ENCODE results near the gene QPCTL. TPM values are rescaled to one million over a fixed set of nuclear protein-coding genes. Genes with fewer than 3 reads are reported as not detected.

Gene QPCTL
- 7.8 and 9.0 TPM in 2 replicates for total RNA-seq

DNA sequence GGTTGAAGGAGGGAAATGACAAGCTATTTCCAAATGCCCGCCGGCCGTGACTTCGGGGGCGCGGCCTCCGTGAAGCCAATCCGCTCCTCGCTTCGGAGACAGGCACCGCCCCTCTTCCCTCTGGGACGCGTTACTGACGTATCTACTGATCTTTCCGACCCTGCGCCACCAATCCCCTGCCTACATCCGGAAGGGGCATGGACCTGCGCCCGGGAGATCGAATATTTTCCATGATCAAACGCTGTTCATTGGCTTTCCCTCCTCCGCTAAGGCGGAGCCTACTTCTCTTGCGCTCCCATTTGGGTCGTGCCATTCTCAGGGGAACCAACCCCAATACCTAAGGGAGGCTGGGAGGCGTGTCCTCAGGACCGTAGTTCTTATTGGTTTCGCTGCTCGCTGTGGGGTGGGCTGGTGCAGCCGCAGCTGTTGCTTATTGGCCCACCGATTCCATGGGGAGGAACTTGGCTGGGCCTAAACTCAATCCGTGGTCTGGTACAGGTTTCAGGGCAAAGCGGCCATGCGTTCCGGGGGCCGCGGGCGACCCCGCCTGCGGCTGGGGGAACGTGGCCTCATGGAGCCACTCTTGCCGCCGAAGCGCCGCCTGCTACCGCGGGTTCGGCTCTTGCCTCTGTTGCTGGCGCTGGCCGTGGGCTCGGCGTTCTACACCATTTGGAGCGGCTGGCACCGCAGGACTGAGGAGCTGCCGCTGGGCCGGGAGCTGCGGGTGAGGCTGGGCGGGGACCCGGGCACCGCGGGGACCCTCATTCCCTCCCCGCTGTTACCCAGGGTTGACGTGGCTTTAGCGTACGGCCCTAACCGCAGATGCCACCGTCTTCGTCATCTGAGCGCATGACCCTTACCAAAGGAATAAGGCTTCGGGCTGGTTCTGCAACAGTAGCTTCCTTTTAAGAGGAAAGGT is at the start of gene QPCTL:
QPCTL (plus strand) TSS at position 480 of the 919 bp plus-strand sequence; CDS start at position 518, 38 bp downstream.

GRCh38 chr19:45667620-45668341 is 24.7 kb upstream of the QPCTL start, which contains the start of gene GIPR:
Gene GIPR, plus strand, starts transcription at chr19:45668221. Its CDS starts 1,300 bp downstream, at chr19:45669521.

DNA sequence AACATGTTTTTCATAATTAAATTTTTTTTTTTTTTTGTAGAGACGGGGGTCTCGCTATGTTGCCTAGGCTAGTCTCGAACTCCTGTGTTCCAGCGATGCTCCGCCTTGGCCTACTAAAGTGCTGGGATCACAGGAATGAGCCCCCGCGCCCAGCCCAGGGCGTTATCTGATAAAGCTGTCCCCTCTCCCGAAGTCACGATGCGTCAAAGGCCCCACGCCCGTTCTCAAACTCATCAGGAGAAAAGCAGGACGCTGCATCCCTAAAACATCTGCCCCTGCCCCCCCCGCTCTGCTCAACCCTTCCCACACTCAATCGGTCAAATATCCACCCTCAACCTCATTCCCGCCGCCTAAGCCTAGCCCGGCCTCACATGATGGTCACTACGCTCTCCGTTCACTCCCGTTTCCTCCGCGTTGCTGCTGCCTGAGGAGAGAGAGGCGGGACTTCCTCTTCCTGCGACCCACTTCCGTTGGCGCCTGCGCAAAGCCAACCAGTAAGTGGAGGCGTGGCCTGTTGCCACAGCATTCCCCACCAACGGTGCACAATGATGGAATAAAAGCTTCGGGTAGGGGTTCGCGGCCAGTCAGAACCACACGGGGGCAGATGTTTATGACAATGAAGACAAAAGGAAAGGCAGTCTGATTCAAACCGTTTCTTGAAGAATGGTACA is 815 bp upstream of the QPCTL start, which contains the start of gene SNRPD2:
SNRPD2 (minus strand) TSS at position 438 of the 671 bp plus-strand sequence; CDS start at position 373, 65 bp downstream.

GRCh38 chr19:45730368-45731288 is 38.2 kb downstream of the QPCTL start, which contains the start of gene FBXO46:
Gene FBXO46, minus strand, starts transcription at chr19:45730896. Its CDS starts 17,401 bp downstream, at chr19:45713495.

DNA sequence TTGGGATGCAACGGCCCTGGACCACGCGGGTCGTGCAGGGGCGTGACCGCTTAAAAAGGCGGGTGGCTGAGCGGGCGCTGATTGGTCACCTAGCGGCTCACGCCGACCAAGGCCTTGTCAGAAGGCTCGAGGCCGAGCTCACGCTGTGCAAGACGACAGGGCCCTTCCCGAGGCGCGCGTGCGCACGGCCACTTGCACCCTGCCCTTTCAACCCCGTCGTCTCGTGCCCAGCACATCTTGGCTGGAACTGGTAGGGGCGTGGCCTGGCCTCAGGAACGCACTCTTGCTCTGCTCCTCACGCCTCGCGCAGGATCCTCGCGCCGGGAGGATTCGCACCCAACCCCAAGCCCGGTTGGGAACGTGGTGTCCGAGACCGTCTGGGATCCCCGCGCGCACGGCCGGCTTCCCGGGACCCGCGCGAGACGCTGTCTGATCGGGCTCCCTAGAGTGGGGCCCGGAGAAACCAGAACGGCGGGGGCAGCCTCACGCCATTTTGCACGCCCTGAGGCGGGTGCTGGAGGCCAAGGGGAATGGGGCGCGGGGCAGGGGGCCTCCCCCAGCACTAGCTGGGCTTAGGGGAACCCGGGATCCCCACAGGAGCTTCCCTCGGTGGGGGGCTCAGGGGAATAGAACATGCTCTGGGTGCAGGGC is 40.8 kb downstream of the QPCTL start, which contains the start of gene MEIOSIN:
MEIOSIN (plus strand) TSS at position 280 of the 651 bp plus-strand sequence. CDS start 1,938 bp downstream, outside the sequence.

Other genes with a start within 250 kb of the QPCTL start
- gene FOSB, start 224.7 kb upstream of the QPCTL start, total RNA-seq = 0.27 and 0.66 TPM in 2 replicates
- 5.1 and 5.9 TPM in 2 replicates for gene RTN2, start 195.6 kb upstream of the QPCTL start, total RNA-seq
- 0.90 and 1.4 TPM in 2 replicates for gene PPM1N, start 194.2 kb upstream of the QPCTL start, total RNA-seq
- gene VASP, start 185.2 kb upstream of the QPCTL start, total RNA-seq = 131 and 141 TPM in 2 replicates
- 5.0 and 6.0 TPM in 2 replicates for gene OPA3, start 107.9 kb upstream of the QPCTL start, total RNA-seq
- 4.2 and 5.0 TPM in 2 replicates for gene GPR4, start 90.5 kb upstream of the QPCTL start, total RNA-seq
- gene EML2, start 53.3 kb upstream of the QPCTL start, total RNA-seq = 14.8 and 30.6 TPM in 2 replicates
- 0.09 TPM in 1 of 2 replicates, not detected in the other for gene GIPR, start 24.4 kb upstream of the QPCTL start, total RNA-seq
- gene SNRPD2, start 713 bp upstream of the QPCTL start, total RNA-seq = 779 and 865 TPM in 2 replicates
- 3.6 and 5.1 TPM in 2 replicates for gene FBXO46, start 38.2 kb downstream of the QPCTL start, total RNA-seq
- gene MEIOSIN, start 40.8 kb downstream of the QPCTL start, total RNA-seq = not detected in 2 replicates
- 3.3 and 6.3 TPM in 2 replicates for gene SIX5, start 76.6 kb downstream of the QPCTL start, total RNA-seq
- 8.0 and 17.6 TPM in 2 replicates for gene DMPK, start 89.8 kb downstream of the QPCTL start, total RNA-seq
- gene DMWD, start 100.2 kb downstream of the QPCTL start, total RNA-seq = 22.6 and 31.8 TPM in 2 replicates
- gene RSPH6A, start 122.6 kb downstream of the QPCTL start, total RNA-seq = under 0.01 and 0.09 TPM in 2 replicates
- 30.4 and 36.5 TPM in 2 replicates for gene SYMPK, start 170.5 kb downstream of the QPCTL start, total RNA-seq
- gene FOXA3, start 171.7 kb downstream of the QPCTL start, total RNA-seq = not detected in 2 replicates
- 17.7 and 20.6 TPM in 2 replicates for gene IRF2BP1, start 193.5 kb downstream of the QPCTL start, total RNA-seq
- 0.99 and 1.1 TPM in 2 replicates for gene MYPOP, start 209.9 kb downstream of the QPCTL start, total RNA-seq
- gene NANOS2, start 222.1 kb downstream of the QPCTL start, total RNA-seq = not detected in 2 replicates

All from endothelial cell of coronary artery (primary cell).